SH-SY5Y (cell line): ENCODE data around the gene FAM209A.

Experiments
- GATA2 ChIP-seq: IDR thresholded peaks from 2 replicates; pipeline ENCODE4 v1.6.1; 2011; ENCODE audit warnings: mild to moderate bottlenecking, low read depth, low read length
- GATA3 ChIP-seq: IDR thresholded peaks from 2 replicates; pipeline ENCODE4 v1.6.1; 2011; ENCODE audit warnings: low read depth, mild to moderate bottlenecking, low read length, moderate library complexity

DNA sequence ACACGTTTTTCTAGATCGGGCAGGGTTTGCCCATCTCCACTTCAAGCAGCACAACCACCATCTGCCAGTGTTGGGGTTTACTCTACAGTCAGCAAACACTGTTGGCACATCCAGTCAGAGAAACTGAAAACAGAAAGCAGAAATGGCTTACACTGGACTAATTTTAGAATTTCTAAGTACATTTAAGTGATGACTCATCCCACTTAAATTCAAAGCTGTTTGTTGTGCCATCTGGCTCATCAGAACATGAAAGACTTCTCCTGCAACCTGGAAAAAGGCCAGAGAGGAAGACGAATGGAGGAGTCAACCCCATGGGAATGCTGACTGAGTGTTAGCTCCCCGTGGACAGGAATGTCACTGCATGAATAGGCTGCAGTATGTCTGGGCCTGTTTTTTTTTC, 30.3 kb downstream of the FAM209A start:
- TF ChIP-seq GATA2 (no peak), GATA3 (no peak)
